GM10847 (cell line): ENCODE data around the gene NEAT1.

Experiments used
- POLR2A ChIP-seq: IDR thresholded peaks from 2 replicates; pipeline ENCODE4 v1.6.1; 2011; ENCODE audit not compliant: insufficient read length; ENCODE audit errors: extremely low read depth

NEAT1 gene

GRCh38 chr11:65444314-65445051, 21.9 kb downstream of the NEAT1 start:
- no peak for TF ChIP-seq POLR2A

GRCh38 chr11:65445101-65445603, 22.6 kb downstream of the NEAT1 start:
- no peak for TF ChIP-seq POLR2A

GRCh38 chr11:65445604-65446445, 23.2 kb downstream of the NEAT1 start:
- peak; percentile 12 for TF ChIP-seq POLR2A

- TF ChIP-seq POLR2A = no peak
These were observed 24.1 kb downstream of the NEAT1 start for GRCh38 chr11:65446446-65447277.

- TF ChIP-seq POLR2A = no peak
These were observed 25.4 kb downstream of the NEAT1 start for GRCh38 chr11:65448074-65448417.

- no peak for TF ChIP-seq POLR2A
These were observed 26.0 kb downstream of the NEAT1 start for GRCh38 chr11:65448418-65449105.

- no peak for TF ChIP-seq POLR2A
These were observed 30.4 kb downstream of the NEAT1 start for GRCh38 chr11:65452806-65453490.

GRCh38 chr11:65454311-65454695, 31.7 kb downstream of the NEAT1 start:
- TF ChIP-seq POLR2A = no peak

- peak; percentile 85 for TF ChIP-seq POLR2A
These were observed 32.3 kb downstream of the NEAT1 start for GRCh38 chr11:65454696-65455456.

GRCh38 chr11:65456418-65456817, 33.8 kb downstream of the NEAT1 start:
- no peak for TF ChIP-seq POLR2A

GRCh38 chr11:65459552-65459951, 37.0 kb downstream of the NEAT1 start:
- no peak for TF ChIP-seq POLR2A

GRCh38 chr11:65468874-65469333, 46.3 kb downstream of the NEAT1 start:
- TF ChIP-seq POLR2A = no peak

GRCh38 chr11:65470433-65471049, 47.9 kb downstream of the NEAT1 start:
- TF ChIP-seq POLR2A = no peak

- peak; percentile 5 for TF ChIP-seq POLR2A
These were observed 48.9 kb downstream of the NEAT1 start for GRCh38 chr11:65471447-65471891.
